HG02884 (cell line): Measurements from ENCODE around the gene GYPB.
A peak's percentile ranks its signal among the peaks of the same experiment; 100 is the strongest.
"Not testable (repeated sequence)": the region's sequence is repeated elsewhere in the genome, so short reads cannot be mapped to it uniquely, and the experiment has no call there.

Experiments used
- ATAC-seq: cut with Tn5 transposase; IDR thresholded peaks from one replicate; pipeline ENCODE4 v1.9.1; 2021; ENCODE audit warnings: mild to moderate bottlenecking, moderate library complexity; ENCODE audit not compliant: unreplicated experiment

The GYPB gene

DNA sequence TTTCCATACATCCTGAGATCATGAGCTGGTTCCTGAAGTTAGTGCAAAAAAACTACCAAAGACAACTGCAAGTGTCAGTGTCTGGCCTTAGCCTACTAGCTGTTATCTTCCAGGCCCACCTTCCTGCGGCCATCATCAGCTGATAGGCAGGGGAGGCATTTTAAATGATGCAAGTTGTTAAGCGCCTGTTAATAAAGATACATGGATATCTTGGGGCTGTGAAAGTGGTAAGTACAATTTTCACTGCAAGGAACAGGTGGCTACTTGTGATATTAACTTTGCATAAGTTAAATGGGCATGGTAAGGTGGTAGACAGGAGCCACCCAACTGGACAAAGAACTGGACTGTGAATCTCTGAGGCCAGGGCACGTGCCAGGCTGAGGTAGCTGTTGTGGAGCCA lies at the start of gene GYPB:
Gene GYPB, minus strand, starts transcription at position 104 of the 400 bp plus-strand sequence. Its CDS starts 93 bp downstream, at position 11.
- ATAC-seq = not testable (repeated sequence)

DNA sequence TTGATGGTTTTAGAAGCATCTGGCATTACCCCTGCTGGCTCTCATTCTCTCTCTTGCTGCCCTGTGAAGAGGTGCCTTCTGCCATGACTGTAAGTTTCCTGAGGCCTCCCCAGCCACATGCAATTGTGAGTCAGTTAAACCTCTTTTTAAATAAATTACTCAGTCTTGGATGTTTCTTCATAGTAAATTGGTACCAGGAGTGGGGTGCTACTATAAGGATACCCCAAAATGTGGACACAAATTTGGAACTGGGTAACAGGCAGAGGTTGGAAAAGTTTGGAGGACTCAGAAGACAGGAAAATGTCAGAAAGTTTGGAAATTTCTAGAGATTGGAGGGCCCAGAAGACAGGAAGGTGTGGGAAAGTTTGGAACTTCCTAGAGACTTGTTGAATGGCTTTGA lies 42.4 kb upstream of the GYPB start:
- ATAC-seq = not testable (repeated sequence)

DNA sequence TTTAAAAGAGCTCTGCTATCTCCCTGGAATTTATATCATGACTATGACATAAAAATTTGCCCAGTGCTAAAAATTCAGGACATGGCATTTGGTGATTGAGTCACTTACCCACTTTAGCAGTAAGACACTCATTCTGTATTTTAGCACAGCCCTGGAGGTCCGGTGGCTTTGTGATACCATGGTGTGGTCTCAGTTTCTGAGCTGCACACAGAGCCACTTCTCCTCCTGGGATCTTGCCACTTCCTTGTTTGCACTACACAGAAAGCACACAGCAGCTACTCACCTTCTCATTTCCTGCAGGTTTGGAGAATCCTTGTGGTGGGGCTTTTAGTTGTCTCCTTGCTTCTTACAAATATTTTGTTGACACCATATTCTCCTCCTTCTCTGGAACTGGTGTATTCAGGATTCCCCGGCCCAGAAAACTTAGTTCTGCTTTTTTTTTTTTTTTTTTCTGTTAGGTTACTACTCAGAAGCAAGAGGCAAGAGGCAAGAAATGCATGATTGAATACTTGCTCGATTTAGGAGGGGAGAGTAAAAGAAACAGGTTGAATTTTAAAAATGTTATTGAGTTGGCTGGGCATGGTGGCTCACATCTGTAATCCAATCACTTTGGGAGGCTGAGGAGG lies 41.2 kb upstream of the GYPB start:
- not testable (repeated sequence) for ATAC-seq

DNA sequence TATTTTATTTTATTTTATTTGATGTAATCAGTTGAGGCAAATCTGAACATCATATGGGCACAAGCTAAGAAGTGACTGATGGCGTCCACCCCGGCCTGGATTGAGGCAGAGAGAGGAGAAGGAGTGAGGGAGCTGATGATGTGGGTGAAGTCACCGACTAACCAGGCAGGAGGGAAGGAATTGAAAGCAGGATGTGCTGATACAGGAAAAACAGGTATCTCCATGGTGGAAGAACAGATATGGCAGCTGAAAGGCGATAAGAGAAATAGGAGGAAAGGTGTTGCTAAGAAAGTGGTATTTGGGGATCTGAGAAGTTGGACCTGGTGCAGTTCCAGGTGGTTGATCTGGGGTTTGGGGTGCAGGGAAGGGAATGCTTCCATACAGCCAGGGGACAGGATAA lies 37.6 kb upstream of the GYPB start:
- no peak for ATAC-seq

DNA sequence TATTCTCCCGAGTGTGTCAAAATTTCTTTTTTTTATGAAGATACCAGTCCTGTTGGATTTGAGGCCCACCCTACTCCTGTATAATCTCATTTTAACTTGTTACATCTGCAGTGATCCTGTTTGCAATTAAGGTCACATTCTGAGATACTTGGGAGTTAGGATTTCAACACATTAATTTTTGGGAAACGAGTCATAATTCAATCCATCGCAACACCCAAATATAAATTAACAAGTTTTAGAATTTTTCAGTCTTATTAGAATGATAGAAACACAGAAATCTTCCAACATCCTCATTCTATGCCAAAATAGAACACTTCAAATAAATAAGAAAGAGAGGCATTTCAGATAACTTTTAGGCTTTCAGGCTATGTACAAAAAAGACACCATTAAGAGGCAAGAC lies 36.2 kb upstream of the GYPB start:
- not testable (repeated sequence) for ATAC-seq

DNA sequence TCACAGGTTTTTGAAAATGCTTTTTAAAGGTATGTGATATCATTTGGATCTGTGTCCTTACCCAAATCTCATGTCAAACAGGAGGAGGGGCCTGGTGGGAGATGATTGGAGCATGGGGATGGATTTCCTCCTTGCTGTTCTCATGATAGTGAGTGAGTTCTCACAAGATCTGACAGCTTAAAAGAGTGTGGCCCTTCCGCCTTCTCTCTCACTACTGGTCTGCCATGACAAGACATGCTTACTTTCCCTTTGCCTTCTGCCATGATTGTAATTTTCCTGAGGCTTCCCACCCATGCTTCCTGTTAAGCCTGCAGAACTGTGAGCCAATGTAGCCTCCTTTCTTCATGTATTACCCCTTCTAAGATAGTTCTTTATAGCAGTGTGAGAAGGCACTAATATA lies 32.3 kb upstream of the GYPB start:
- ATAC-seq = not testable (repeated sequence)

DNA sequence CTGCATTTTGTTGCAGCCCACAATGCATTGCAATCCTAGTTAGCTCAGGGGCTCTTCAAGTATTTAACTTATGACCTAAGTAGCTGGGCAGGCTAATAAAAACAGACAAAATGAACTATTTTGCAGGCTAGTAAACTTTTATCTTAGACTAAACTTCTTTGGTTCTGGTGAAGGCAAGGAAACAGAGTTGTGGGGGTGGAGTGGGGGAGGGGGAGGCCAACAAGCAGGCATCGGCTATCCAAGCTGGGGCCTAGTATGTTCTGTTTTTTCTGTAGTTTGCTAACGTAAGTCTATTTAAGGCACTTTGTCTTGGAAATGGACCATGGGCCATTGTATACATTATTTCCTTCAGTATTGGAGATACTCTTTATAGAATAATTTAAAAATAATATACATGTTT lies 31.5 kb upstream of the GYPB start:
- not testable (repeated sequence) for ATAC-seq

DNA sequence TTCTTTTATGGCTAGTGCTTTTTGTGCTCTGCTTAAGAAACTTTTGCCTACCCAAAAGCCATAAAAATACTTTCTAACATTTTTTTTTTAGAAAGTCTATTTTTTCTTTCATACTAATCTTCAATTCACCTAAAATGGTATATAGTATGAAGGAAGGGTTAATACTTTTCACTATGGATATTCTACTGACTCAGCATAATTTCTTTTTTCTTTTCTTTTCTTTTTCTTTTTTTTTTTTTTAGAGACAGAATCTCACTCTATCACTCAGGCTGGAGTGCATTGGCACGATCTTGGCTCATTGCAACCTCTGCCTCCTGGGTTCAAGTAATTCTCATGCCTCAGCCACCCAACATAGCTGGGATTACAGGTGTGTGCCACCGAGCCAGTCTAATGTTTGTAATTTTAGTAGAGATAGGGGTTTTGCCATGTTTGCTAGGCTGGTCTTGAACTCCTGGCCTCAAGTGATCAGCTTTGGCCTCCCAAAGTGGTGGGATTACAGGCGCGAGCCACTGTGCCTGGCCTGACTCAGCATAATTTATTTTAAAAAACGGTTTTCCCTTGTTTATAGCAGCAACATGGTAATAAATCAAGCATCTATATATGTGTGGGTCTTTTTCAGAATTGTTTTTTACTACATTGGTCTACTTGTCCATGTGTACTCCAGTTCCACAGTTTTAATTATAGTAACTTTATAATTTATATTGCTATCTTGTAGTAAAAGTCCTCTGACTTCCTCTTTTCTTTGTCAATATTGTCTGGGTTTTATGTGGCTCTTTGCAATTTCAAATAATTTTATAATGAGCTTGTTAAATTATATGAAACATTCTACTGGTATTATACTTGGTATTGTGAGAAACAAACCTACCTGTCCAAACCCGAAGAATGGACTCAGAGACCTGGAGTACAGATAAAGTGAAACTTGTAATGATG lies 30.6 kb upstream of the GYPB start:
- ATAC-seq = not testable (repeated sequence)

DNA sequence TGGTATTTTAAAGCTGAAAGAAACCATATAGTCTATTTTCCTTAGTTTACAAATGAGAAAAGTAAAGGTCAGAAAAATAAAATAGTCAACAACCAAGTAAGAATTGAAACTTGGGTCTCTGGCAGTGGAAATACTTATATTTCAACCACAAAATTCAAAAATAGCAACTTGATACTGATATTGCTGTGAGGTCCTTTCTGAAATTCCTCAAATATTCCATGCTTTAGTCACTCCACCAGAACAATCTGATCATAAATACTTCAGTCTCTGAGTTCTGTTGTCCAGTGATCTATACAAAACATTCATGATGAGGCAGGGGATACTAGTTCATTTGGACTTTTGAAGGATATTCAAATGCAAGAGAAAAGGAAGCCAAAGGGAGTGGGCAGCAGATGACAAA lies 25.8 kb upstream of the GYPB start:
- not testable (repeated sequence) for ATAC-seq

DNA sequence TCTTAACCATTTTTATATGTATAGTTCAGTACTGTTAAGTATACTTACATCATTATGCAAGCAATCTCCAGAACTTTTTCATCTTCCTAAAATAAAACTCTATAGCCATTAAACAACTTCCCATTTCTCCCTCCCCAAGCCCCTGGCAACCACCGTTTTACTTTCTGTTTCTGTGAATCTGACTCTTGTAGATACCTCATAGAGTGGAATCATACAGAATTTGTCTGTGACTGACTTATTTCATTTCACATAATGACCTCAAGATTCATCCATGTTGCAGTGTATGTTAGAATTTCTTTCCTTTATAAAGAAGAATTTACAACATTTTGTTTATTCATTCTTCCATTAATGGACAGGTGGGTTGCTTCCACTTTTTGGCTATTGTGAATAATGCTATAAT lies 13.4 kb upstream of the GYPB start:
- ATAC-seq = not testable (repeated sequence)

DNA sequence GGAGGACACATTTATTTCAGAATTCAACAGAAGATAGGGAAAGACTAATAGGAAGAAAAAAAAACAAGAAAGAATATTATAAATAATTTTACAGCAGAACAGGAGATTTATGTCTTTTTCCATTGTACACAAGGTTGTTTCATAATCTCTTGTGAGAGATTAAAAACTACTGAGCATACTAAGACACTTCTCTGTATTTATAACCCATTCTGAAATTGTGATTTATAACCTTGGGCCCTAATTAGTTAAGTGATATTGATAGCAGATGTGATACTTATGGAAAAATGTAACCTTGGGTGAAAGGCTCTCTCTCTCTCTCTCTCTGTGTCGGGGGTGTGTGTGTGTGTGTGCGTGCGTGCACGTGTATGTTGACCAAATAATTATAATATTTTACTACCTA lies 12.7 kb upstream of the GYPB start:
- not testable (repeated sequence) for ATAC-seq

DNA sequence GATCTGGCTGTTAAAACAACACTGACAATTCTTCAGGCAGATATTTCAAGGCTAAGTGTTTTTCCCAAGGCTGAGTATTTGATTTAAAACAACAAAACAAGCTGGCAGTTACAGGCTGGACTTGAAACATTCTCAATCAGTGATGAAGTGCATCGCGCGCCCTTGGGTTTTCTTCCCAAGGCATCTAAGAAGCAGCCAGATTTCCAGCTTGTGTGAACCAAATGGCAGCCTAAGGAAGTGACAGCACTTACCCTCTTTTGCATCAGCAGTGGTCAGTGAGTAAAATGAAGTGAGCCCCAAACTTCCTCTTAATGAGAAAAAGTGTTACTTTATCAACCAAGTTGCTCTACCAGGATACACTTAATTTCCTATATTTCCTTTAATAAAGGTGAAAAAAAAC lies 12.2 kb upstream of the GYPB start:
- ATAC-seq = not testable (repeated sequence)

DNA sequence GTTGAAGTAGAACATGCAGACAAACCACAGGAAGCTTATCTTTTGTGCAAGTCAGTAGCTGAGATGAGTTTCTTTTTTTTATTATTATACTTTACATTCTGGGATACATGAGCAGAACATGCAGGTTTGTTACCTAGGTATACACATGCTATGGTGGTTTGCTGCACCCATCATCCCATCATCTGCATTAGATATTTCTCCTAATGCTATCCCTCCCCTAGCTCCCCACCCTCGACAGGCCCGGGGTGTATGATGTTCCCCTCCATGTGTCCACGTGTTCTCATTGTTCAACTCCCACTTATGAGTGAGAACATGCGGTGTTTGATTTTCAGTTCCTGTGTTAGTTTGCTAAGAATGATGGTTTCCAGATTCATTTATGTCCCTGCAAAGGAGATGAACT lies 11.5 kb upstream of the GYPB start:
- not testable (repeated sequence) for ATAC-seq

DNA sequence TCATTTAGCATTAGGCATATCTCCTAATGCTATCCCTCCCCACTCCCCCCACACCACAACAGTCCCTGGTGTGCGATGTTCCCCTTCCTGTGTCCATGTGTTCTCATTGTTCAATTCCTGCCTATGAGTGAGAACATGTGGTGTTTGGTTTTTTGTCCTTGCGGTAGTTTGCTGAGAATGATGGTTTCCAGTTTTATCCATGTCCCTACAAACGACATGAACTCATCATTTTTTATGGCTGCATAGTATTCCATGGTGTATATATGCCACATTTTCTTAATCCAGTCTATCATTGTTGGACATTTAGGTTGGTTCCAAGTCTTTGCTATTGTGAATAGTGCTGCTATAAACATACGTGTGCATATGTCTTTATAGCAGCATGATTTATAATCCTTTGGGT lies 7.5 kb upstream of the GYPB start:
- ATAC-seq = not testable (repeated sequence)

DNA sequence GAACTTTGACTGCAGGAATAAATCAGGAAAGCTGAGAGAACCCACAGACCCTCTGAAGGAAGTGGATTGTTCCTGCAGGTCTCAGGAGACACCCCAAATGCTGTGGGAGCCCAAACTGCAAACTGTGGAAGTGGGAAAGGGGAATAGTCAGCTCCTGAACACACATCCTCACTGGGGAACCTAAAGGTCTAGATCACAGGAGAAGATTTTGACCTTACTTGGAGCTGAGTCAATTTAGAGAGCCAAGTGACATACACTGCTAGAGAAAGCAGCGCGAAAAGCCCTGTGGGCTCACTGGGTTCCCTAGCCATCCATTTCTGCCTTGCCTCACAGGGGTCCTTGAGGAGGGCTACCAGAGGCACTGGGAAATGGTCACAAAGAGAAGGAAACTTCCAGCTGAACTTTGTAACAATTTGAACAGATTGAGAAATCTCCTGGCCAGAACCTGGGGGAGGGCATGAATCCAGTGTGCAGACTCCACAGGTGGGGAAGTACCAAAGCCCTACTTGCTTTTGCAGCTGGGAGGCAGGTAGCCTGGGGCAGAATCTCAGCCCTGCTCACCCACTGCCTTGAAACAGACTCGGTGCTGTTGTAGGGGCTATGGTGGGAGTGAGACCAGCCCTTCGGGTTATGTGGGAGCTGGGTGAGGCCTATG lies 5.3 kb upstream of the GYPB start:
- ATAC-seq = not testable (repeated sequence)

DNA sequence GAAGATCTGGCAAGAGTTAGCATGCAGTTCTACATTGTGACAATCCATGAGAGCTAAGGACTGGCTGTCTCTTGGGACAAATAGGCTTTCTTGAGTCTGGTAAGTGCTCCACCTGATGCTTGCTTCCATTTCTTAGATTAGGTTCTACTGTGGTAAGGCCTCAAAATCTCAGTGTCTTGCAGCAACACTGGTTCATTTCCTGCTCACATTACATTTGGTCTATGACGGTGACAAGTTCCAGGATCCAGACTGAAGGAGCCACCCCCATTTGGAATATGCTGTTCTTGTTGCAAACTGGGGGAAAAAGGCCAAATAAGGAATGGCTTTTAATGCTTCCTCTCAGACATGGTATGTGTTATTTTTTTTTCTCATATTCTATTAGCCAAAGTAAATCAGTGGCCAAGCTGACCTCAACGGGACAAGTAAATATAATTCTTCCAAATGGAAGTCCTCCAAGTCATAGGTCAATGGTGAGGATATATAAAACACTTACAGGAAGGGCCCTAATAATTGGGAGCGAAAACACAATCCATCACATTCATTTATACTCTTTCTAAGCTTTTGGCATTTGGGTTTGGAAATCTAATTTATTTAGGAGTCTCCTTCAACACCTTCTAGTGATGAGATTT lies 3.7 kb upstream of the GYPB start:
- not testable (repeated sequence) for ATAC-seq

DNA sequence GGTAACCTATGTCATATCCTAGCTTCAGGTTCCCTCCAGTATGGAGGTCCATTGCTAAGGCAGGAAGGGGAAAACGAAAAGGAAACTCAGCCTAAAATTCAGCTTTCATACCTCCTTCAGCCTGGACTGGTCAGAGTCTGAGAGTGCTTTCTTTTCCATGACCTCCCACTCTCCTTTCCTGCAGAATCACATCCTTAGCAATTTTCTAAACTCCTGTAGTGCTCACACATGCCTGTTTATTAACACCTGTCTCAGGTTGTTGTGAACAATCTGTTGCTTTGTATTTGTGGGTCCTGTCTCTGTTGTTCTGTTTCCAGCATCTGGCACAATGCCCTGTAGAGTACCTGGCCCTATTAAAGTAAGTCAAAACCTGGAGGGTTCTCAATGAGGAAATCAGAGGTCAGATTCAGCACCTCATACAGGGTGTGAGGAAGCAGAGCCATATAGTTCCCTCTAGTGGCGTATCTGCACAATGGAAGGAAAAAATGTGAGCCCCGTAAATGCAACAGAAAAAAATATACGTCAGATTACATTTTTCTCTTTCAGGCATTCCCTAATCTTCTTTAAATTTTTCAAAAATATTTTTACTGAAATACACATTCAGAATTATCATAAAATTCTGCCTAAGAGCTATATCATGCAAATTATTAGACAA lies 2.3 kb upstream of the GYPB start:
- peak; percentile 79 for ATAC-seq

DNA sequence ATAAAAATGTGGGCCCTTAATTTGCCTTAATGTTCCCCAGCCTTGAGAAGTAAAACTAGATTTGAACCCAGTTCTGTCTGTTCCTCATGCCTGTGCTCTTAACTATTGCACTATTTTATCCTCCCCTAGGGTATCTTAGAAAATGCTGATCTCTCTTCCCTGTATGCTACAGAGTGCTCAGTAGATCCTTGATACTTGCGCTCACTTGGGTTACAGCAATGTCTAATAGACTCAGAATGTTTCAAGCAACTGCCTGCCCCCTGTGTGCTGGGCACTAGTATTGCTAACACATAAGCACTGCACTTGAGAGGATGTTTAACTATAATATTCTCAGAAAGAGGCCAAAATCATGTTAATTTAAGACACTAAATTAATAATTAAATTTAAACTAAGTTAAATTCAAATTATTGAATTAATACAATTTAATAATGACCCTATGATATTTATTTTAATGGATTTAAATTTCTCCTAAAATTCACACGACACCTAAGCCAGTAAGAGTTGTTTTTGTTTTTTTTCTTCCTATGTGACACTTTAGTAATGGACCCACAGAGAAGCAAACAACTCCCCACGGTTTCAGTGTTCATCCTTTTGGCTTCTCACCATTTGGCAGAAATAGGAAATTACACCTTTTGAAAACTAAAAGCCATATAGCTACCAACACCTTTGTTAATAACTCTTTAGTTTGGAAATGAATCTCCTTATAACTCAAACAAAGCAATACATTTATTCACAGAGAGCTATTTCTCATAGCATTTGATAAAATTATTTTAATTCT lies 768 bp downstream of the GYPB start:
- not testable (repeated sequence) for ATAC-seq

DNA sequence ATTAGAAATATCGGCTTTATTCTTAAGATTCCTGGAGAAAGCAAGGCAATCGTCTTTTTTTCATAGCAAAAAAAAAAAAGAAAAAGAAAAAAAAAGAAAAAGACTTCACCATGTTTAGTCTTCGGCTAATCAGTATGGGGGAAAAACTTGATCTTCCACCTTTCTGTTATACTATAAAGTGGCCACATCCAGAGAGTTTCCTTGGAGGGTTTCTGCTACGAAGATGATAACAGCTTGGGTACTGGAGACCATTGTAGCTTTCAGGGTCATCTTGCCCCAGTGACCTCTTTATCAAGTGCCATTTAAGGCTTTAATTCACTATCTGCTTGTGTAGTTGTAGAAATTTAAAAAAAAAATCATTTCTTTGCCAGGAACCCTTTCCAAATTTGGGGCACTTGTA lies 1.9 kb downstream of the GYPB start:
- not testable (repeated sequence) for ATAC-seq
